DMS114 treated with DMSO at 0.1 percent for 48 hours (cell line): ENCODE measurements around the gene SMYD3.

Experiments used
- DNase-seq: peaks from one replicate; lab custom pipeline; 2025; ENCODE audit not compliant: unreplicated experiment; lab: John Stamatoyannopoulos, UW

SMYD3 gene

DNA sequence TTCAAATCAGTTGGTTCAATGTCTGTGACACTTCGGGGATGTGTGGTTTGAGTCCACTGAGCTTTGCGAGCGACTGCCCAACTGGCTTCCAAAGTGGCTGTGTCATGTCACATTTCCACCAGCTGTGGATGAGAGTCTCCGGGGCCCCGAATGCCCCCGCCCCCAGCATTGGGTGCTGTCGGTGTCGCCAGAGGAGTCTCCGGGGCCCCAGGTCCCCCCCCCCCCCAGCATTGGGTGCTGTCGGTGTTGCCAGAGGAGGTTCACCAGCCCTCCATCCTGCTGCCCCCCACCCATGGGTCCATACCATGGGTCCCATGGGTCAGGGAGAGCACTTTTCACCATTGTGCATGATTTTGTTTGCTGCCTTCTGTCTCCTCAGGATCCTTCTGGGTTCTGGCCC, 9.0 kb upstream of the SMYD3 start:
- DNase-seq: no peak

DNA sequence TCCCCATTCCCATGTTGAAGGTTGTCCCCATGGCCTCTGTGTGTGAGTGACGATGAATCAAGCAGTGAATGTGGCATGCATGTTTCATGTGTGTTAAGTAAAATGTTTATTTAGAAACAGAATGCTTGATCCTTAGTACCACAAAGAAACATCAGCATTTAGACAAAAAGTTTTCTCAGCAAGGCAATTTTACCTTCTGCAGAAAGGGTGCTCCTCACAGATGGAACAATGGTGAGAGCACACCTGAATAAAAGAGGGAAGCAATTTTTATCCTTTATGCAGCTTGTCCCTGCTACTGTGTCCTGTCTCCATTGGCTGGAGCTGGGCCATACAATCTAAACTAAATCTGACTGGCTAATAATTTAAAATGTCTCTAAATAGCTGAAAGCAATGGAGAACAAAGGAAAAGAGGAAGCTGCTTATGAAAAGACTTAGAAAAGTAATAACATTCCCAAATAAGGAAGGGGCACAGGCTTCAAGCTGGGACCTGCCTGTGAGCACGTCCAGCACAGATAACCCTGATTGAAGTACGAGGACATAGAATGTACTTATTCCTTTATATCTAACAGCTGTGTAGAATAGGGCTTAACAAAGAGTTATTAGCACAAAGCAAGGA, 8.4 kb upstream of the SMYD3 start:
- DNase-seq: no peak

DNA sequence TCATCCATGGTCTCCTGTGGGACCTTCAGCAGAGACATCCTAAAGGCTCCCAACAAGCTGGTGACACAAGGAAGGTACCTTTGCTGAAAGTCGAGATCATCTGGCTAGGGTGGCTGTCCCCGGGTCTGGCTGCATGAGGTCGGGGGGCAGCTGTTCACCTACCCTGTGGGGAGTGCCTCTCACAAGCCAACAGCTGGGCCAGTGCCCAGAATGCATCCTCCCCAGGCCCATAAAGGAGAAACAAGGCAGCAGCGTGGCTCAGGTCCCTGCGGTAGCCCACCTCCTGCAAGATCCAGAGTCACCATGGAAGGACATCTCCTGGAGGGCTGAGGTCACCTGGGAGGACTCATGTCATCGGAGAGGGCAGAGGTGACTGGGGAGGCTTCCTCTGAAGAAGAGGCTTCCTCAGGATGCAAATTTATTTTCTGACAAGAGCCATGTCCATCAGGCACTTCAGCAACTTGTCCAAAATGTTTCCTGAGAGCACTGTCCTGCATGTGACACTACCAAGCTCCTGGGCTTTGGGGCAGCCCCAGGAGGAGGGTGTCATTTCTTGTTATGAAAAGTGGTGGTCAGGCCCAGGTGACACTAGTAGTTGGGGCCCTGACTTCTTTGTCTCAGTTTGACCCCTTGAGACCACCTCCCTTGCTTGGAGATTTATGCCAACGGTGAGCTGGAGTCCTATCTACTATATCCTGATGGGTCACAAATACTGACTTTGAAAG, 6.7 kb upstream of the SMYD3 start:
- DNase-seq: no peak

DNA sequence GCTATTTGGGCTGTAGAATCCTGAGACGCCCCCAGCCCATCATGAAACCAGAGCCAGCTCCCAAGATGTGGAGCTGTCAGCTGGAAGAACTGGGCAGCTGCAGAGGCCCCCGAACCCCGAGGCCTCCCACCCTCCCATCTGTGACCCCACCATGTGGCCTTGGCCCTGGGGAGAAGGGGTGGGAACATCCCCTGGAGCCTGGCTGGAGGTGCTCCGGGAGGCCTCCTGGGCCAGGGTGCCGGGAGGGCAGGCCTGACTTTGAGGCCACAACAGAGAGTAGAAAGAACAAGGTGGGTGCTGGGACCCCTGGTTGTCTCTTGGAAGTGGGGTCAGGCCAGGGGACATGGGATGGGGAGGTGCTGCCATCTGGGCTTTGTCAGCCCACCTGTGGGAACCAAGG, 6.0 kb upstream of the SMYD3 start:
- no peak for DNase-seq

DNA sequence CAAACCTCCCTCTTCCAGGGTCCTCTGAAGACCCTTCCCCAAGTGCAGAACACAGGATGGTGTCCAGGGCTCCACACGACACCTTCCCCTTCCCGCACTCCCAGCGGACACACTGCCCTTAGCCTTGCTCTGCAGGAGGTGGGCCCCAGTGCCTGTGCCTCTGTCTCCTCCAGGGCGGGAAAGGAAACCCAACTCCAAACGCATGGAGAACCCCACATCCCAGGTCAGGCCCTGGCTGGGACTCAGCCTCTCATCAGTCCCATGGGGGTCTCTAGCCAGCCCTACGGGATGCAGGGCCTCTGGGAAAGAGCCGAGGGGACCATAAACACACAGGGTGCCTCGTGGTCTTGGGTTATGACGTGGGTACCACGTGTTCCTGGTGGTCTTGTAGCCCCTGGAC, 5.6 kb upstream of the SMYD3 start:
- DNase-seq: no peak

DNA sequence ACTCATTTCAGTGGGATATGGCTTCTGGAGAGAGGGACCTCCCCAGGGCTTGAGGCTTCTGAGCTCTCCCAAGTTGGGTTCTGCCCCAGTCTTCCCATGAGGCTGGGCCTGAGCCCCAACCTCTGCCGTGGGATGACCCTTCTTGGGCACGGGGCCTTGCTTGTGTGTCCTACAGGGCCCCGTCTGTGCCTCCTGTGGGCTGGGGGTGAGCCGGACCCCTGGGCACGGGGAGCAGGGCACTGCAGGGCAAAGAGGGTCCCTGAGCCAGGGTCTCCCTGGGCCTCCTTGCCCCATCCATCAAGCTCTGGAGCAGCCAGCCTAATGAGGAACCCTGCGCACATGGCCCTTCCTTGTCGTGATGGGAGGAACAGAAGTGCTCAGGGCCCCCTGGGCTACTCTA, 5.2 kb upstream of the SMYD3 start:
- DNase-seq: no peak

DNA sequence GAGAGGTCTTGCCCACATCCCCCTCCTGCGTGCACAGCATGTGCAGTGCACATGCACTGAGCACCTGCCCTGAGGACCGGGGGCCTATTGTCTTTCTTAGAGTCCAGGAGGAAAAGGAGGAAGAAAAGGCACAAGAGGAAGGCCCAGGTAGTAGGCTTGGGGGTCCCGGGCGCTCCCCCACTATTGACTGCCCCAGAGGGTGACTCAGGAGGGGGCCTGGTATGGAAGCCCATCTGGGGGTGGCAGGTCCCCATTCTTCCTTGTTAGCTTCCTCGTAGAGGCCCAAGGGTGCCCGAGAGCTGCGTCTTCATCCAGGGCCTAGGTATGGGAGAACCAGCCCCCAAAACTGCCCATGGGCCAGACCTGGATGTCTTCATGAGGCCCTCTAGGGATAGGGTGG, 4.1 kb upstream of the SMYD3 start:
- no peak for DNase-seq

DNA sequence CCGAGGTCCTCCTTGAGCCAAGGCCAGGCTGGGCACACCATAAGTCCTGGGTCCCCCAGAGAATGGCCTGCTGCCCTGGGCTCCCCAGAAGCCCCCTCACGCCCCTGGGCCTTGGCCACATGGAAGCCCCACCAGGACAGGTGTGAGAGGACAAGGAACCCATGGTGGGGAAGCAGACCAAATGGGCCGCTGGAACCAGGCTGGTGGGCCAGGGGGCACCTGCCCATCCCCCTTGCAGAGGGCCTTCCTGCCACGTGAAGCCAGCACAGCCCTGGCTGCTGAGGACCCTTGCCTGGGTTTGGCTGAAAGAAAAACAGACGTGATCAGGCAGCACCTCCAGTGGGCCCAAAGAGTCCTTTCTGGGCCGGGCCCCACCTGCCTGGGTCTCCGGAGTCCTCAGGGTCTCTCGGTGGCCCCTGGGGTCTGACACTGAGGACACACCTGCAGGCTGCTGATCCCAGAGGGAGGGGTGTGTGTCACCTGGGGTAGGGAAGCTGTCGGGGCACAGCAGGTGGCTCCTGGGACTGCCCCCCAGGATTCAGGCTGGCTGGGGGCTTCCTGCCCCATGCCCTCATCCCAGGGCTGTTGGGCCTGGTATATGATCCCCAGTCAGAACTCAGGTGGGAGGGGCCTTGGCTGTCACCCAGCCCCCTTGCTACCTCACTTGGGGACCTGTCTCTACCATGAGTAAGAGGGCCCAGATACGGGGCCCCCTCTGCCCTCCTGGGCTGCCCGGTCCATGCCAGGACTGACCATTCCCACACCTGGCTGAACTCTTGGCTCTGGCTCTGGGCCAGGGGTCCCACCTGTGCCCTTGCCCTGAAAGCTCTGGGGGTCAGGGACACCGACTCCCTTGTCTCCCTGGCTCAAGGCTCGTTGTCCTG, 3.3 kb upstream of the SMYD3 start:
- no peak for DNase-seq

DNA sequence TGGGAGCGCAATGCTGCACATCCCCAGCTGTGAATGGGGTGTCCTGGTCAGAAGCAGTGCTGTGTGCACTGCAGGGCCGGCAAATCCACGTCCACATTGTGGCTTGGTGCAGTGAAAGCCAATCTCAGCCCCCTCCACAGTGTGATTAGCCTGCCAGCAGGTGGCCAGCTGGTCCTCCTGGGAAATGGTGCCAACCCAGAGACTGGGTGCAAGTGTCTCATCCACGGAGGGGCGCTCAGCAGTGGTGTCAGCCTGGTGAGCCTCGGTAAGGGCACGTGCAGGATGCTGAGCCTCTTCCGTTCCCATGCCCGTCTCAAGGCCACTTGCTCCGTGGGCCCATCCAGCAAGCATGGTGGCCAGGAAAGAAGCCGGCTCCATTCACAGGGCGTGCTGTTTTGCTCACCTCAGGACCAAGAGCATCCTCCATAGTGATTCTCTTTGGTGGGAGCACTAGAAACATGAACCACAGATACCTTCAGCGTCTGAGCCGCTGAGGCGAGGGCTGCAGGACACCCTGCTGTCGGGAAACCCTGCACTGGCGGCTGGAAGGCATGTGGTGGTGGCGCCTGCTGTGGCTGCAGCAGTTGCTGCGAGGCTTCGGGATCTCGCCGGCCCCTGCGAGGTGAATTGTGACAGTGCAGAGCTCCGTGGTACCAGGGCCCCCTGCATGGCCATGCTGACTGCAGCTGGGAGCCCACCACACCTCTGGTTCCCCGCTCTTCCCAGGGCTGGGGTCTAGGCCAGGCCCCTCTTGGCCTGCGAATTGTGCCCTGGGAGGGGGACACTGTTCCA, 2.0 kb upstream of the SMYD3 start:
- no peak for DNase-seq

DNA sequence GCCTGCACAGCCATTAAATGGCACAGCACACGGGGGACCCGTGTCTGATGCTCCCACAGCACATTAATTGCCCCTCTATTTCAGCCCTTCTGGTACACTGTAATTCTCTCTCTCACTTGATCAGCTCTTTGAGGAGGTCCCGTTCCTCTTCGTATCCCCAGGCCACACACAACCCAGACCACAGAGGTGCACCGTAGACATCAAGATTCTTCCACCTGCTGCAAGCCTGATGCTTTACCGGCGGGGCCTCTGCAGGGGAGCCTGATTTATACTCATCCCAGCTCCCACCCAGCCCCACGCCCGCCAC, 759 bp downstream of the SMYD3 start:
- DNase-seq: no peak

DNA sequence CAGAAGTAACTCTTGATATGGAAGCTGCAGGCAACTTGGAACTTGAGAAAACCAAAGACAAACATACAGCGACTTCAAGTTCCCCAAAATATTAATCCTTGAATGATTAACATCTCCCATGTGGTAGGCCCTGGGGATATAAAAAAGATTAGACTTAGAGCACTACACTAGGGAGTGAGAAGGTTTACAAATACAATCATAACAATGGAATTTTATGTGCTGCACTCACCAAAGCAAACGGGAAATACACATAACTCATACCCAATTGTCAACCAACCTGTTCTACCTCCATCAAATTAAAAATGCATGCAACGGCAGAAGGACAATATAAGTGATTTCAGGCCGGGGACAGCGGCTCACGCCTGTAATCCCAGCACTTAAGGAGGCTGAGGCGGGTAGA, 3.7 kb downstream of the SMYD3 start:
- no peak for DNase-seq

DNA sequence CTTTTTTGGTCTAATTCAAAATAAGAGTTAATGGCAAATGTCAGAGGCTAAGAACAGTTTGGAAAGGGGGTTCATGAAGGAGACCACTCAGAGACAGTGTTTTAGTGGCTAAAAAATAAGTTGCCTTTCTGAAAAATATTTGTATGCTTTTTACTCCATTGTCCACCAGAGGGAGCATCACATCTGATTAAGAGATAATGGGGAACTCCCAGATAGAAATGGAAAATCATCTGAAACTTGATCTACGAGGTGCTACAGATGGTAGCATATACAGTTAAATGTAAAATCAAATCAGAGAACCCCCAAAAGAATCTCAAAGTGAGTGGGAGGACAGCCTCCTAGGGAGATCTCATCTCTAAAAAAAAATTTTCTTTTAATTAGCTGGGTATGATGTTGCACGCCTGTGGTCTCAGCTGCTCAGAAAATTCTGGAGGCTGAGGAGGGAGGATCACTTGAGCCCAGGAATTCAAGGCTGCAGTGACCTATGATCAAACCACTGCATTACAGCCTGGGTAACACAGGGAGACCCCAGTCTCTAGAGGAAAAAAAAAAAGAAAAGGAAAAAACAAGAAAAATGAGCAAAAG, 9.7 kb downstream of the SMYD3 start:
- DNase-seq: peak; percentile 73

DNA sequence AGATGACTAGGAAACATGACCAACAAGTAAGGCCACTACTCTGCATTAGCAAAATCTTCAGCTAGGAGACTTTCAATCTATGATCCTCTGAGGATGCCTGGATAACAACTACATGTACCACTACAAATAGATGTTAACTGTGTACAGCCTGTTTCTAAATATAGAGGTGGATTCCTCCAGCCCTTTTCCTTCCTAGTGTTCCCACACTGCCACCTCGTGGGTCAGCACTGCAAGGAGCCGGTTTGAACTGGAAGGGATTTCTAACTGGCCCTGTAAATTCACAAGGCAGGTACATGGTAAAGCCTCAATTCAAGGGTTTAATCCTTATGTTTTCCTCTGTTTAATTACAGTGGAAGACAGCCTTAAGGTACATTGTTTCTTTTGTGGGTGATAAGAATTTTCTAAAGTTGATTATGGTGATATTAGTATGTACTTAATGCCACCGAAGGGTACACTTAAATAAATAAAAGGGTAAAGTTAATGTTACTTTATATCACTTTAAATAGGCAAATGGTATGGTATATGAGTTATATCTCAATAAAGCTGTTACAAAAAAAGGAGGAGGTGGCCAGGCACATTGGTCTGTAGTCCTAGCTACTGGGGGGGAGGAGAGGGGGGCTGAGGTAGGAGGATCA, 14.4 kb downstream of the SMYD3 start:
- peak; percentile 50 for DNase-seq

DNA sequence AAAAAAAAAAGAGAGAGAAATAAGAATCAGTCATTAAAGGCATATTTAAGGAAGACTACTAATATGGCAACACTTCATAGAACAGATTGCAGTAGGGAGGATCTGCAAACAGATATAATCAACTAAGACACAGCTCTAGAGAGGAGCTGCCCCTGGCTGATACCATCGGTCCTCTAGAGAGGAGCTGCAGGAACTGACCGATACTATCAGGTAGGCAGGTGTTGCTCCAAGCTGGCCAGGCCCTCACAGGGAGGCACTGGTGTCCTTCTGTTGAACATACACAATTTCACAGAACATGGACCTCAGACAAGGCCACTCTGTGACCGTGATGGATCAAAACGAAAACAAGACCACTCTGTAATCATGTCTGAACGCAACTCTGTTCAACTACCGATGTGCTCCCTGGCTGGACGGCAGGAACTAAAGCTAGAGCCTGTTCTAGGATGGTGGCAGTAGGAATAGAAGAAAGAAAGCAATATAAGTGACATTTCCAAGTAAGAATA, 15.5 kb downstream of the SMYD3 start:
- DNase-seq: no peak

DNA sequence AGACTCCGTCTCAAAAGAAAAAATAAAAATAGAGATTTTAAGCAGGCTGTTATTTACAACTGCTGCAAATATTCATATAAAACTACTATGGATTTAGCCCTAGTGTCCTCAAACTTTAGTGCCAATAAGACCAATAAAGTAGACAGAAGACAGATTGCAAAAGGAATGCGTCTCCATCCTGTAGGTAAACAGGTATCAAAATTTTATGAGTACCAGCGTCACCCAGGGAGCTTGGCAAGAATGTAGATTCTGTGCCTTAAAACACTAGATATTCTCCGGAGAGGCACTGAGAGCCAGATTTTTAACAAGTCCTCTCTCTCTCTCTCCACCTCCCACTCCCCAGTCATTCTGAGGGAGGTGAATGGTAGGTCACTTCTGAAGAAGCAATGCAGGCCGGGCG, 18.4 kb downstream of the SMYD3 start:
- DNase-seq: no peak

DNA sequence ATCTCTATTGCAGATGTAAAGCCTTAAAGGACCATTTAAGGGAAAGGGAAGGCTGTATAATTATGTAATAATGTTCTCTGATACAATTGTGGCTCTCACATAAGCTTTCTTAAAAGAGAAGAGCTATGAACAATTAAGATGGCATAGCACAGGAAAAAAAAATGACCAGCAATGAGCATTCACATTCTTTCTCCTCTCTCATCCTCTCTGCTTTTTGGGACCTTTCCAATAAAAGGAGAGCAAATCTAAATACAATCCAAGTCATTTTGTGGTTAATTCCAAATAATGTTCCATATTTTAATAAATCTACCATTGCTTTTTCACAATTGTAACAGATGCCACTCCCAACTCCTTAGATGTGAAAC, 23.5 kb downstream of the SMYD3 start:
- no peak for DNase-seq

DNA sequence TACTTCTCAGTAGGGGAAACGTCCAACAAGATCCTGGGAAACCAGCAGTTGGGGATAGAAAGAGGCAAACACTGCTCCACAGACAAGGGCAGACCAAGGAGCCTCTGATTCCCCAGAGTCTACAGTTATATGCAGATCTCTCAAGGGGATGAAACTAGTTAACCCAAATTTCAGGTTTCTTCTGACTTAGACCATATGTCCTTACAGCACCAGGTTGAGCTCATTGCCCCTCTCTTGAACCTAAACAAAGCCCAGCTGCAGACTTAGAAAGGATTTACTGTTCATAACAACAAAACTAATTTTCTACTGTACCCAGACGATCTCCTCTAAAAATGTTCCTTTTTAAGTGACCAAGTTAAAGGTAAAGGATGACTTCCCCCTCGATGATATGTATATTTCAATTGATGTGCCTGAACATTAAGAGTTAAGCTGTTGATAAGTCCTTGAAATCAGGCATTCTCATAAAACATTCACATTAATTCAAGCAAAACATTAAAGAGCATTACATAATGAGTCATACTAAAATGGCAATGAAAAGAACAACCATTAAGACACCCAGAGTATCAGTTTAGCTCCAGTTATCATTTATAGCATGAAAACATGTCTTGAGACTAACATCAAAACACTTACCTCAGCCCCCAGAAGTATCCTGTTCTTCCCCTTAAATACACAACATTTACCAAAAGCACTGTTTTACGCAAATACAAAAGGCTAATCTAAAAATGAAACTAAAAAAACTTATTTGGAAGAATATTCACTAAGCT, 24.1 kb downstream of the SMYD3 start:
- DNase-seq: no peak

DNA sequence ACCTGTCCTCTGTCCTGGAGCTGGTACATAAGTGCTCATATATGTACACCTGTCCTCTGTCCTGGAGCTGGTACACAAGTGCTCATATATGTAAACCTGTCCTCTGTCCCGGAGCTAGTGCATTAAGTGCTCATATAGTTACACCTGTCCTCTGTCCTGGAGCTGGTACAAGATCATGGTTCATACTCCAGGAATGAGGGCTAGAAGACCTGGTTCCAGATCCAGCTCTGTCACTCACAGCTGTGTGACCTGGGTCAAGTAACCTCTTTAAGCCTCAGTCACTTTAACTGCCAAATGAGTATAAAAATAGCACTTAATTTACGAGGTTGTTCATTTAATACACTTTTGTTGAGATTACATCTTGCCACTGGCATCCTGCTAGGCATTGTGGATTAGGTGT, 28.0 kb downstream of the SMYD3 start:
- DNase-seq: no peak

DNA sequence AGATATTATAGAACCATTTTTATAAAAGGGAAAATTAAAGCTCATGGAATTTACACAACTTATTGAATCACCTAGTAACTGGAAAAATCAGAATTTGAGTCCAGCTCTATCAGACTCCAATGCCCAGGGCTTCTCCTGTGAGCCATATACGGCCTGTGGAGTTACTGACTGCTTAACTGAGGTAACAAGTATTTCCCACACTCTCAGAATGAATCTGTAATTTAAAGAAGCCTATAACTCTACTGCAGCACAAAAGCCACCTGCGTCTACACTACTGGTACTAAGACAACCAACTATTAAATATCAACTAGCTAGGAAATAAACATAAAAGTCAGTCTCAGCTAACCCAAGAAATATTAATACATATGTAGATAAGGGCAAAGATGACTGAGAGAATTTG, 29.4 kb downstream of the SMYD3 start:
- DNase-seq: no peak

DNA sequence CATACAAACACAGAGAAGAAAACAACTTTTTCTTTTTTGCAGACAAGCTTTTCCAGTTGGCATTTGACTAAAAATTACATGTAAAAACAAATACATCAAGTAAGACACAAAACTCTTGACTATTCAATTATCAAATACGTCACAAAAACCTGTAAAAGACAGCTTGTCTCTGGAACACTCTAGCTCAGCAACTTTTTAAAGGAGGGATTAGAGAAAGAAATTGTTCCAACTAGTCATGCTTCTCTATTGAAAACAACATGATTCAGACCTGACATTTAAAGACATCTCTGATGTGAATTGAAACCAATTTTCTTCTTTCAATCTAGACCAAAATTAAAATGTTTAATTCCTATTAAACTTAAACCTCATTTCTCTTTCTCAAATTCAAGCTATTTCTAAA, 30.3 kb downstream of the SMYD3 start:
- no peak for DNase-seq
